Measurements from ENCODE around the gene AGAP2.
"Not testable (repeated sequence)": the region's sequence is repeated elsewhere in the genome, so short reads cannot be mapped to it uniquely, and the experiment has no call there.

Gene AGAP2

GRCh38 chr12:57722716-57723629 is 15.6 kb downstream of the AGAP2 start:
- Histone ChIP-seq H3K27ac (no peak overlapping the region), H3K36me3 (peaks cover 36% of the 10 kb centered on the region), H3K27me3 (ENCODE audit: insufficient read depth, low read depth, severe bottlenecking) (no peaks in the 10 kb centered on the region), H3K4me3 (ENCODE audit: low read depth, low read length) (no peak overlapping the region), H3K9me3 (ENCODE audit: severe bottlenecking) (no peaks in the 10 kb centered on the region)
- TF ChIP-seq CTCF (IDR thresholded peaks at IDR 0.05; ENCODE audit: low read depth, low read length): no peak
- DNase-seq: no peak

GRCh38 chr12:57721846-57722608 is 16.5 kb downstream of the AGAP2 start:
- not testable (repeated sequence) for H3K27ac ChIP-seq; DNase-seq; H3K4me3 ChIP-seq (ENCODE audit: low read depth, low read length); H3K27me3 ChIP-seq (ENCODE audit: insufficient read depth, low read depth, severe bottlenecking); H3K9me3 ChIP-seq (ENCODE audit: severe bottlenecking)
- H3K36me3 ChIP-seq: peaks cover 35% of the 10 kb centered on the region

- Histone ChIP-seq H3K9me3 (ENCODE audit: severe bottlenecking) (no peaks in the 10 kb centered on the region), H3K27me3 (ENCODE audit: insufficient read depth, low read depth, severe bottlenecking) (no peaks in the 10 kb centered on the region), H3K27ac (no peak overlapping the region), H3K36me3 (peaks cover 43% of the 10 kb centered on the region), H3K4me3 (ENCODE audit: low read depth, low read length) (no peak overlapping the region)
- no peak for TF ChIP-seq CTCF (IDR thresholded peaks at IDR 0.05; ENCODE audit: low read depth, low read length)
- no peak for DNase-seq
Measured at GRCh38 chr12:57720606-57721595, 17.6 kb downstream of the AGAP2 start.

- no peak for DNase-seq
- Histone ChIP-seq H3K27ac (no peak overlapping the region), H3K27me3 (ENCODE audit: insufficient read depth, low read depth, severe bottlenecking) (no peaks in the 10 kb centered on the region), H3K36me3 (peaks cover 43% of the 10 kb centered on the region), H3K9me3 (ENCODE audit: severe bottlenecking) (no peaks in the 10 kb centered on the region), H3K4me3 (ENCODE audit: low read depth, low read length) (no peak overlapping the region)
- TF ChIP-seq CTCF (IDR thresholded peaks at IDR 0.05; ENCODE audit: low read depth, low read length): no peak
Measured at GRCh38 chr12:57719777-57720605, 18.6 kb downstream of the AGAP2 start.

- Histone ChIP-seq H3K4me3 (ENCODE audit: low read depth, low read length) (no peak overlapping the region), H3K9me3 (ENCODE audit: severe bottlenecking) (no peaks in the 10 kb centered on the region), H3K27ac (no peak overlapping the region), H3K27me3 (ENCODE audit: insufficient read depth, low read depth, severe bottlenecking) (no peaks in the 10 kb centered on the region), H3K36me3 (peaks cover 43% of the 10 kb centered on the region)
- no peak for DNase-seq
- no peak for TF ChIP-seq CTCF (IDR thresholded peaks at IDR 0.05; ENCODE audit: low read depth, low read length)
Measured at GRCh38 chr12:57718641-57719528, 19.7 kb downstream of the AGAP2 start.

Data from WERI-Rb-1 (cell line).